Natural killer cell (primary cell): Measurements from ENCODE around the gene MATK. TPM values are rescaled to one million over a fixed set of nuclear protein-coding genes. Genes with fewer than 3 reads are reported as not detected.

Experiments used
- ATAC-seq, 3 donors: fragments of 150-1000 bp in 2 of 3; fragments of 200-7000 bp in 1 of 3; cut with Tn5 transposase; 1 replicate in 1 of 3; 2 replicates in 2 of 3; pipeline ENCODE4 v1.10.0; 2021; ENCODE audit warnings: mild to moderate bottlenecking in 2 of 3, moderate library complexity in 2 of 3
- DNase-seq, 2 donors: peaks; one replicate each; pipeline versions ENCODE4 v3.0.0 to v3.0.0-alpha.2; 2013 to 2021; ENCODE audit warnings: mixed read lengths in 1 of 2
- H3K27ac ChIP-seq: one replicate; pipeline ENCODE4 v1.5.1; 2013; ENCODE audit warnings: mild to moderate bottlenecking, low read length
- H3K27me3 ChIP-seq: one replicate; pipeline ENCODE4 v1.6.1; 2013; ENCODE audit warnings: low read length; ENCODE audit not compliant: control insufficient read depth, insufficient read depth
- H3K36me3 ChIP-seq: one replicate; pipeline ENCODE4 v1.6.1; 2013; ENCODE audit warnings: low read length; ENCODE audit not compliant: control insufficient read depth, insufficient read depth
- H3K4me1 ChIP-seq: one replicate; pipeline ENCODE4 v1.6.1; 2013; ENCODE audit warnings: low read length; ENCODE audit not compliant: control insufficient read depth, insufficient read depth
- H3K4me3 ChIP-seq: one replicate; pipeline ENCODE4 v1.5.1; 2013; ENCODE audit warnings: low read length
- H3K9me3 ChIP-seq: one replicate; pipeline ENCODE4 v1.6.1; 2013; ENCODE audit warnings: low read length; ENCODE audit not compliant: control insufficient read depth, insufficient read depth
- H3K27ac Mint-ChIP-seq, 2 donors: one replicate each; pipeline ENCODE4 v1.8.0; 2022; ENCODE audit warnings: mild to moderate bottlenecking in 2 of 2, mixed read lengths in 2 of 2, moderate library complexity in 1 of 2
- H3K27me3 Mint-ChIP-seq, 2 donors: one replicate each; pipeline ENCODE4 v1.8.0; 2022; ENCODE audit warnings: low read depth in 2 of 2, mixed read lengths in 2 of 2
- H3K36me3 Mint-ChIP-seq: one replicate; pipeline ENCODE4 v1.8.0; 2022; ENCODE audit warnings: mixed read lengths
- H3K4me1 Mint-ChIP-seq, 2 donors: one replicate each; pipeline ENCODE4 v1.8.0; 2022; ENCODE audit warnings: mixed read lengths in 2 of 2
- H3K4me3 Mint-ChIP-seq: one replicate; pipeline ENCODE4 v1.8.0; 2022; ENCODE audit warnings: mild to moderate bottlenecking, moderate library complexity, mixed read lengths
- H3K9me3 Mint-ChIP-seq, 2 donors: one replicate each; pipeline ENCODE4 v1.8.0; 2022; ENCODE audit warnings: mixed read lengths in 2 of 2
- WGBS: methylation state at CpG from one replicate; pipeline ENCODE4 v1.1.7; 2013; ENCODE audit warnings: missing lambda C conversion rate; ENCODE audit not compliant: insufficient coverage; 5-methylcytosine and 5-hydroxymethylcytosine counted together
- intact Hi-C: fragments of 100-400 bp; cut with micrococcal nuclease; formaldehyde crosslinking; loops from one replicate; pipeline ENCODE4 v1.14.2; 2022
- total RNA-seq, 4 donors: library from RNA; stranded (reverse); fragments of 120-200 nt in 1 of 4; gene quantifications; one replicate each; pipeline versions ENCODE4 v1.2.3 to v1.2.4, GENCODE V29; 2013 to 2022
- TF ChIP-seq, protein P1 (sequence below): fragments of 200-600 bp; IDR thresholded peaks from one replicate; pipeline ENCODE4 v1.8.0; 2022; ENCODE audit warnings: antibody characterized with exemption

The MATK gene
- total RNA-seq, 3 donors from 2014 or later (not counting 1 experiment from before 2014, with no cell fraction given) = 269 to 353 (median 317) TPM

- H3K4me1 Mint-ChIP-seq = peaks cover 18 to 48% of the 10 kb centered on the region in 2 donors
- no peak overlapping the region for H3K4me3 Mint-ChIP-seq
- TF ChIP-seq, protein P1, sequence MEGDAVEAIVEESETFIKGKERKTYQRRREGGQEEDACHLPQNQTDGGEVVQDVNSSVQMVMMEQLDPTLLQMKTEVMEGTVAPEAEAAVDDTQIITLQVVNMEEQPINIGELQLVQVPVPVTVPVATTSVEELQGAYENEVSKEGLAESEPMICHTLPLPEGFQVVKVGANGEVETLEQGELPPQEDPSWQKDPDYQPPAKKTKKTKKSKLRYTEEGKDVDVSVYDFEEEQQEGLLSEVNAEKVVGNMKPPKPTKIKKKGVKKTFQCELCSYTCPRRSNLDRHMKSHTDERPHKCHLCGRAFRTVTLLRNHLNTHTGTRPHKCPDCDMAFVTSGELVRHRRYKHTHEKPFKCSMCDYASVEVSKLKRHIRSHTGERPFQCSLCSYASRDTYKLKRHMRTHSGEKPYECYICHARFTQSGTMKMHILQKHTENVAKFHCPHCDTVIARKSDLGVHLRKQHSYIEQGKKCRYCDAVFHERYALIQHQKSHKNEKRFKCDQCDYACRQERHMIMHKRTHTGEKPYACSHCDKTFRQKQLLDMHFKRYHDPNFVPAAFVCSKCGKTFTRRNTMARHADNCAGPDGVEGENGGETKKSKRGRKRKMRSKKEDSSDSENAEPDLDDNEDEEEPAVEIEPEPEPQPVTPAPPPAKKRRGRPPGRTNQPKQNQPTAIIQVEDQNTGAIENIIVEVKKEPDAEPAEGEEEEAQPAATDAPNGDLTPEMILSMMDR = no peak
- H3K36me3 Mint-ChIP-seq = peaks cover 8% of the 10 kb centered on the region
- 86% methylated on average over 9 of the region's 9 CpGs for whole genome bisulfite sequencing
- Histone ChIP-seq H3K36me3 (peaks cover 57% of the 10 kb centered on the region), H3K27ac (no peak overlapping the region), H3K27me3 (no peaks in the 10 kb centered on the region), H3K9me3 (peaks cover 20% of the 10 kb centered on the region), H3K4me3 (no peak overlapping the region), H3K4me1 (peaks cover 38% of the 10 kb centered on the region)
- DNase-seq = peak in 1 of 2 donors; percentile 24
- H3K27me3 Mint-ChIP-seq = no peaks in the 10 kb centered on the region
- peaks cover 3 to 5% of the 10 kb centered on the region in 2 donors for H3K9me3 Mint-ChIP-seq
- no peak for ATAC-seq
- H3K27ac Mint-ChIP-seq = peak overlapping the region; percentile 36 to 89
- intact Hi-C loops = loop anchor here (10.0 kb wide), 1 partner anchor 204 kb away; the partner anchor contains the start of gene EEF2
Observed at GRCh38 chr19:3780786-3781304, 5.3 kb downstream of the MATK start.

GRCh38 chr19:3778899-3779723 lies 7.1 kb downstream of the MATK start:
- H3K4me1 Mint-ChIP-seq = peaks cover 11 to 41% of the 10 kb centered on the region in 2 donors
- DNase-seq (no peak), ATAC-seq (no peak)
- H3K27ac Mint-ChIP-seq = peak overlapping the region in 1 of 2 donors; percentile 36
- no peak overlapping the region for H3K4me3 Mint-ChIP-seq
- H3K4me1 ChIP-seq = peaks cover 26% of the 10 kb centered on the region
- 89% methylated on average over 44 of the region's 44 CpGs for WGBS
- peaks cover 8% of the 10 kb centered on the region for H3K36me3 Mint-ChIP-seq
- no peak overlapping the region for H3K4me3 ChIP-seq
- peaks cover 54% of the 10 kb centered on the region for H3K36me3 ChIP-seq
- H3K27me3 Mint-ChIP-seq = no peaks in the 10 kb centered on the region
- H3K27ac ChIP-seq = no peak overlapping the region
- TF ChIP-seq, protein P1 = no peak
- H3K27me3 ChIP-seq = no peaks in the 10 kb centered on the region
- intact Hi-C loops = no loop called here
- peaks cover 20% of the 10 kb centered on the region for H3K9me3 ChIP-seq
- H3K9me3 Mint-ChIP-seq = peaks cover 3 to 5% of the 10 kb centered on the region in 2 donors

DNA sequence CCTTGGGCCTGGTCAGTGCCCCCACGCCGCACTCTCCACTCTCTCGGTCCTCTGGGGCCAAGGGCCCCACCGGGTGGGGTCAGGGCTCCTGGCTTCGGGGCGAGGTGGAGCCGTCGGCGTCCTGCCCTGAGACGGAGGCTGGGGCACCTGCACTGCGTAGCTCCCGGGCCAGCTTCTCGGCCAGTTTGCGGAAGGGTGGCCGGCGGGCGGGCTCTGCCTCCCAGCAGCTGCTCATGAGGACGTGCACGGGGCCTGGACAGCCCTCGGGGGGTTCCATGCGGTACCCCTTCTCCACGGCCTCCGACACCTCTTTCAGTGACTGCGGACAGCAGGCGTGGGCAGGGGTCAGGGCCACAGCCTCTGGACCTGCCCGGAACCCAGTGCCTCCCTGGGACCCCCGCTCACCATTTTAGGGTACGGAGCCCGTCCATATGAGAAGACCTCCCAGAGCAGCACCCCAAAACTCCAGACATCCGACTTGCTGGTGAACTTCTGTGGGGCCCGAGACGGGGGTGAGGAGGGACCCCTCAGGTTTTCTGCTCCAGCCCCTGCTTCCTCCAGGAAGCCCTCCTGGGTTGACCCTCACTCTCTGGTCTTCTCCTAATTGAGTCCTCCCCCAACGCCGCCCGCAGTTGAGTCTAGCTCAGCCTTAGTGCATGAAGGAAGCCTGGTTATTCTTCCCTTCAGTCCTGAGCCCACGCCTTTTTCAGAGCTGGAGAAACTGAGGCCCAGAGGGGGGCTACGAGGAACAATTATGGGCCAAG lies 7.9 kb downstream of the MATK start:
- TF ChIP-seq, protein P1 = no peak
- peaks cover 20% of the 10 kb centered on the region for H3K9me3 ChIP-seq
- Mint-ChIP-seq H3K4me1 (peaks cover 11 to 40% of the 10 kb centered on the region in 2 donors), H3K4me3 (no peak overlapping the region), H3K27ac (peak overlapping the region in 1 of 2 donors; percentile 36), H3K27me3 (no peaks in the 10 kb centered on the region), H3K9me3 (peaks cover 3 to 5% of the 10 kb centered on the region in 2 donors), H3K36me3 (peaks cover 8% of the 10 kb centered on the region)
- H3K4me1 ChIP-seq = peaks cover 19% of the 10 kb centered on the region
- DNase-seq (no peak), ATAC-seq (peak in 1 of 3 donors; percentile 8)
- intact Hi-C loops = no loop called here
- H3K36me3 ChIP-seq = peaks cover 46% of the 10 kb centered on the region
- 95% methylated on average over 37 of the region's 37 CpGs for WGBS
- H3K4me3 ChIP-seq = no peak overlapping the region
- no peak overlapping the region for H3K27ac ChIP-seq
- no peaks in the 10 kb centered on the region for H3K27me3 ChIP-seq
